ENCODE data around the gene KIT.

DNA sequence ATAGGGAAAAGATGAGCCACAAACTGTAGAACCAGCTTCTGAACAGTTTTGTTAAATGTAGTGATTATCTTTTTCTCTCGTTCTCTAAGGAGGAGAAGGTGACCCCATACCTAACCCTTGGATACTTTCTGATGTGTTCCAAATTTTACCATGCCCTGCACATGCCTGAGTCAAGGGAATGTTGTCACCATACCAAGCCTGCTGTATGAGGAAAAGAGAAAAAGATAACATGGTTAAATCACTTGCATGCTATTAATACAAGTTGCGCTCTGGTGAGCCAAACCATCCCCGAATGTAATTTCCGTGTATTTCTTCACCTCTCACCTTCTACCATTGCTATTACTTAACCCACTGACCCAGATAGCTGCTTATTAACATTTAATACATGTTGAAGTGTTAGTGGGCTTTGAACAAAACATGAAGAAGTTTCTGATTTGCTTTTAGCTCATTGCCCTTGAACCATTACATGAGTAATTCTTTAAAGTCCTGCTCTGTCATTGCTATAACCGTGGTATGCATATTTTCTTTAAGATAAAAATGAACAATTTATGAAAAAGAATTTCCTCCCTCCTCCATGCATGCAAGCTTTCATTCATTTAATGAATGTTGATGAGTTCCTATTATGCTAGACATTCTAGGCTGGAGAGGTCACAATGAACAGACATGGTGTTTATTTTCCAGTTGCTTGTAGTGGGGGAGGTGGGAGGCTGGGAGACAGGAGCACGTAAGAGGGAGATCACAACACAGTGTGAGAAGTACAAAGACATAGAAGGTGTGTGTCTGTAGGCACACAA, 13.6 kb upstream of the KIT start:
- TF ChIP-seq CTCF (IDR thresholded peaks at IDR 0.05): no peak
- TF ChIP-seq ZFX (IDR thresholded peaks at IDR 0.05; ENCODE audit: borderline replicate concordance): no peak

Data from 22Rv1 (cell line).